Adrenal gland (tissue), 12 donors: ENCODE data around the gene PARP8. TPM values are rescaled to one million over a fixed set of nuclear protein-coding genes. Genes with fewer than 3 reads are reported as not detected.

Experiments
- DNase-seq, 7 donors: peaks; one replicate each; pipeline ENCODE4 v3.0.0-alpha.2; 2019 to 2020
- H3K27ac ChIP-seq, 5 donors: fragments of 200-600 bp; sonication (generic) in 4 of 5; 1 replicate in 3 of 5; 2 replicates in 2 of 5; pipeline versions ENCODE4 v1.5.1 to v1.8.0; 2016 to 2020; ENCODE audit warnings: mild to moderate bottlenecking in 1 of 5
- H3K27me3 ChIP-seq: fragments of 200-600 bp; 2 replicates; pipeline ENCODE4 v1.8.0; 2021
- H3K36me3 ChIP-seq, 2 donors: fragments of 200-600 bp; replicated peaks in 1 of 2; 1 replicate in 1 of 2; 2 replicates in 1 of 2; pipeline versions ENCODE4 v1.5.1 to v1.8.0; 2018 to 2022
- H3K4me1 ChIP-seq, 2 donors: fragments of 200-600 bp; replicated peaks in 1 of 2; 1 replicate in 1 of 2; 2 replicates in 1 of 2; pipeline versions ENCODE4 v1.5.1 to v1.8.0; 2018 to 2021
- H3K4me3 ChIP-seq, 4 donors: fragments of 200-600 bp; sonication (generic) in 3 of 4; one replicate each; pipeline ENCODE4 v1.5.1; 2016 to 2018
- H3K9me3 ChIP-seq, 3 donors: fragments of 200-600 bp; sonication (generic) in 1 of 3; replicated peaks in 1 of 3; 1 replicate in 2 of 3; 2 replicates in 1 of 3; pipeline versions ENCODE4 v1.5.1 to v1.8.0; 2016 to 2021
- POLR2A ChIP-seq, 2 donors: fragments of 450-650 bp; IDR thresholded peaks; one replicate each; pipeline ENCODE4 v1.6.1; 2017; ENCODE audit warnings: antibody characterized with exemption in 2 of 2, mild to moderate bottlenecking in 2 of 2, moderate library complexity in 1 of 2
- WGBS, 4 donors: extraction: QIAGEN DNeasy Blood & Tissue Kit in 2 of 4; methylation state at CpG; one replicate each; pipeline versions ENCODE4 v1.1.5 to v1.1.7; 2013 to 2017; 5-methylcytosine and 5-hydroxymethylcytosine counted together
- intact Hi-C, 2 donors: fragments of 100-400 bp; cut with DNase I; formaldehyde crosslinking; loops; one replicate each; pipeline versions ENCODE4 v1.14.1 to v1.15.0; 2022 to 2023
- polyA plus RNA-seq, 3 donors: library from polyadenylated mRNA; stranded (reverse); fragments of 200-250 nt in 2 of 3; fragments of 350-450 nt in 1 of 3; fragmentation: Illumina TruSeq in 1 of 3; extraction: RNeasy Lipid Tissue Mini Kit (QIAGEN cat#74804) in 1 of 3; gene quantifications; one replicate each; pipeline ENCODE4 v1.2.3, GENCODE V29; 2013 to 2014
- total RNA-seq, 9 donors: library from RNA; depleted of rRNA in 4 of 9; stranded (reverse); fragments of >200 nt in 4 of 9; fragments of 120-200 nt in 1 of 9; fragmentation: NEBNext Ultra II Directional in 1 of 9; extraction: Animal tissue kit (Norgen Biotek cat#: 25700) in 1 of 9; gene quantifications; one replicate each; pipeline versions ENCODE4 v1.1.0 to v1.2.4, GENCODE V29; 2013 to 2023
- TF ChIP-seq, protein P1 (sequence below), 6 experiments: fragments of 450-650 bp in 4 of 6; fragments of 200-600 bp in 2 of 6; sonication (generic) in 1 of 6; IDR thresholded peaks; 1 replicate in 5 of 6; 2 replicates in 1 of 6; pipeline versions ENCODE4 v1.5.1 to v1.8.0; 2016 to 2021; ENCODE audit warnings: antibody characterized with exemption in 6 of 6, mild to moderate bottlenecking in 2 of 6, moderate library complexity in 1 of 6
- donor health status: healthy with polysubstance abuse.
- donor health status: Bipolar disorder and iron deficiency.
- donor health status: DM: yes; HTN: yes; CAD: no.
- donor health status: DM: no; HTN: no; CAD: no.
- donor health status: DM: no; HTN: no; CAD: no.
- donor health status: DM: yes; HTN: yes; CAD: no.

PARP8 gene
- total and polyA plus RNA-seq, 12 donors, result 7.5 to 41.8 (median 24.0) TPM

- WGBS, 4 donors, result 93 to 96% (median 94%) methylated on average over 4 of the region's 4 CpGs
- intact Hi-C loops, result loop anchor here in 1 of 2 donors (10.0 kb wide), 1 partner anchor 76 kb away; the partner anchor contains the start of gene PARP8
Measured at GRCh38 chr5:50740832-50741231, 74.4 kb downstream of the PARP8 start.

GRCh38 chr5:50744776-50745175 is 78.3 kb downstream of the PARP8 start:
- Histone ChIP-seq H3K9me3 (no peaks in the 10 kb centered on the region), H3K4me3 (peak overlapping the region in 2 of 4 donors; percentile 8 to 55), H3K27ac (peak overlapping the region in 3 of 5 donors; percentile 41 to 64 (median 58)), H3K36me3 (no peaks in the 10 kb centered on the region), H3K27me3 (no peaks in the 10 kb centered on the region), H3K4me1 (peaks cover 0 to 30% of the 10 kb centered on the region in 2 donors)
- TF ChIP-seq, protein P1, sequence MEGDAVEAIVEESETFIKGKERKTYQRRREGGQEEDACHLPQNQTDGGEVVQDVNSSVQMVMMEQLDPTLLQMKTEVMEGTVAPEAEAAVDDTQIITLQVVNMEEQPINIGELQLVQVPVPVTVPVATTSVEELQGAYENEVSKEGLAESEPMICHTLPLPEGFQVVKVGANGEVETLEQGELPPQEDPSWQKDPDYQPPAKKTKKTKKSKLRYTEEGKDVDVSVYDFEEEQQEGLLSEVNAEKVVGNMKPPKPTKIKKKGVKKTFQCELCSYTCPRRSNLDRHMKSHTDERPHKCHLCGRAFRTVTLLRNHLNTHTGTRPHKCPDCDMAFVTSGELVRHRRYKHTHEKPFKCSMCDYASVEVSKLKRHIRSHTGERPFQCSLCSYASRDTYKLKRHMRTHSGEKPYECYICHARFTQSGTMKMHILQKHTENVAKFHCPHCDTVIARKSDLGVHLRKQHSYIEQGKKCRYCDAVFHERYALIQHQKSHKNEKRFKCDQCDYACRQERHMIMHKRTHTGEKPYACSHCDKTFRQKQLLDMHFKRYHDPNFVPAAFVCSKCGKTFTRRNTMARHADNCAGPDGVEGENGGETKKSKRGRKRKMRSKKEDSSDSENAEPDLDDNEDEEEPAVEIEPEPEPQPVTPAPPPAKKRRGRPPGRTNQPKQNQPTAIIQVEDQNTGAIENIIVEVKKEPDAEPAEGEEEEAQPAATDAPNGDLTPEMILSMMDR (IDR thresholded peaks at IDR 0.05), result no peak
- no peak for TF ChIP-seq POLR2A (IDR thresholded peaks at IDR 0.05)
- 6 to 16% (median 11%) methylated on average over 2 of the region's 2 CpGs for WGBS, 4 donors
- no peak for DNase-seq
- intact Hi-C loops, result loop anchor here in 1 of 2 donors (10.0 kb wide), 1 partner anchor 80 kb away; the partner anchor contains the start of gene PARP8

More at GRCh38 chr5:50740832-50741231, 74.4 kb downstream of the PARP8 start:
- Histone ChIP-seq H3K4me3 (no peak overlapping the region), H3K9me3 (no peaks in the 10 kb centered on the region), H3K27ac (no peak overlapping the region), H3K27me3 (no peaks in the 10 kb centered on the region), H3K36me3 (no peaks in the 10 kb centered on the region), H3K4me1 (peaks cover 0 to 17% of the 10 kb centered on the region in 2 donors)
- no peak for DNase-seq
- TF ChIP-seq, protein P1 (IDR thresholded peaks at IDR 0.05), result no peak
- no peak for TF ChIP-seq POLR2A (IDR thresholded peaks at IDR 0.05)

GRCh38 chr5:50745221-50745910 is 78.9 kb downstream of the PARP8 start:
- intact Hi-C loops, result loop anchor here in 1 of 2 donors (10.0 kb wide), 1 partner anchor 81 kb away; the partner anchor contains the start of gene PARP8
- Histone ChIP-seq H3K9me3 (no peaks in the 10 kb centered on the region), H3K4me1 (peaks cover 0 to 30% of the 10 kb centered on the region in 2 donors), H3K36me3 (no peaks in the 10 kb centered on the region), H3K4me3 (peak overlapping the region in 1 of 4 donors; percentile 55), H3K27ac (peak overlapping the region in 3 of 5 donors; percentile 41 to 64 (median 58)), H3K27me3 (no peaks in the 10 kb centered on the region)
- DNase-seq, result no peak
- TF ChIP-seq POLR2A (IDR thresholded peaks at IDR 0.05), result no peak
- TF ChIP-seq, protein P1 (IDR thresholded peaks at IDR 0.05), result no peak
- 62 to 81% (median 70%) methylated on average over 3 of the region's 3 CpGs for WGBS, 4 donors

DNA sequence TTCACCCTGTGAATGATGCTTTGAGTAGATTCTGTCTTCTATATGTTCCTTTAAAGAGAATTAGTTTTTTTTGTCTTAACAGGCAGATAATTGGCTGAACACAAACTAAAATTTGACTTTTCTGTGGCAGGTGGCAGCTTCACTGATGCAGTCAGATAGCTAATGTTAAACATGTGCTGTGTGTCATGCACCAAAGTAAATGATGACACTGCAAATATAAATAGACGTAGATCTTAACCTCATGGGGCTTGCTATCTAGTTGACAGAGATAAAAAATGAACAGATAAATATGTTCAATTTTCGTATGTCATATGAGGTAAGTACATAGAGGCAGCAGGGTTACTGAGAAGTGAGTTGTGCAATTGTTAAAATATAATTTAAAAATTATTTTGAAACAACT is 82.7 kb downstream of the PARP8 start:
- H3K4me3 ChIP-seq, result no peak overlapping the region

More for the DNA sequence above, 82.7 kb downstream of the PARP8 start:
- no peaks in the 10 kb centered on the region for H3K9me3 ChIP-seq
- H3K27ac ChIP-seq, result no peak overlapping the region
- no peaks in the 10 kb centered on the region for H3K36me3 ChIP-seq
- intact Hi-C loops, result loop anchor here in 1 of 2 donors (10.0 kb wide), 1 partner anchor 84 kb away; the partner anchor contains the start of gene PARP8
- WGBS, 4 donors, result 53 to 68% (median 59%) methylated on average over 2 of the region's 2 CpGs
- no peak for TF ChIP-seq POLR2A (IDR thresholded peaks at IDR 0.05)
- TF ChIP-seq, protein P1 (IDR thresholded peaks at IDR 0.05), result no peak
- H3K27me3 ChIP-seq, result no peaks in the 10 kb centered on the region
- no peak for DNase-seq
- H3K4me1 ChIP-seq, result peaks cover 0 to 26% of the 10 kb centered on the region in 2 donors
